ENCODE measurements around the gene SCG3. TPM values are rescaled to one million over a fixed set of nuclear protein-coding genes. Genes with fewer than 3 reads are reported as not detected.
"Not testable (repeated sequence)": the region's sequence is repeated elsewhere in the genome, so short reads cannot be mapped to it uniquely, and the experiment has no call there.

The SCG3 gene
- not detected in 2 replicates for total RNA-seq (2014; rRNA removed; shearing (Covaris generic))
- not detected in 2 replicates for polyA plus RNA-seq (2015; cell fraction: cytosol; rRNA removed)
- not detected in 2 replicates for polyA plus RNA-seq (2015; cell fraction: nucleus; rRNA removed)

GRCh38 chr15:51681303-51681963 is at the start of gene SCG3:
Gene SCG3 (plus strand): TSS chr15:51681503. CDS start chr15:51681756, 253 bp downstream.
- peak; percentile 66 for DNase-seq (ENCODE audit: low read depth)

DNA sequence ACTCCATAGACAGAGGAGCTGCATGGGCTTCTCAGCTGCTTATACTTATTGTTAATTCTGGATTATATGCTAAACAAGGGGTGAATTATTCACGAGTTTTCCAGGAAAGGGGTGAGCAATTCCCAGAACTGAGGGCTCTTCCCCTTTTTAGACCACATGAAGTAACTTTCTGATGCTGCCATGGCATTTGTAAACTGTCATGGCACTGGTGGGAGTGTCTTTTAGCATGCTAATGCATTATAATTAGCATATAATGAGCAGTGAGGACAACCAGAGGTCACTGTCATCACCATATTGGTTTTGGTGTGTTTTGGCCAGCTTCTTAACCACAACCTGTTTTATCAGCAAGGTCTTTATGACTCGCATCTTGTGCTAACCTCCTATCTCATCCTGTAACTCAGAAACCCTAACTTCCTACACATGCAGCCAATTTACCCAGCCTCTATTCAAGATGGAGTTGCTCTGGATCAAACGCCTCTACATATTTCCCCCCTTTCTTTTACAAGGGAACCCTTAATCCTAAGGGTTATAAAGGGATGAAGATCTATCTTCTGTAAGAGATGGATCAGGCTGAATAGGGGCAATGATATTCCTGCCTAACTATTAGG is 46.6 kb upstream of the SCG3 start:
- DNase-seq (ENCODE audit: low read depth) = no peak

- no peak for DNase-seq (ENCODE audit: low read depth)
Observed at GRCh38 chr15:51641490-51642130, 39.7 kb upstream of the SCG3 start.

DNA sequence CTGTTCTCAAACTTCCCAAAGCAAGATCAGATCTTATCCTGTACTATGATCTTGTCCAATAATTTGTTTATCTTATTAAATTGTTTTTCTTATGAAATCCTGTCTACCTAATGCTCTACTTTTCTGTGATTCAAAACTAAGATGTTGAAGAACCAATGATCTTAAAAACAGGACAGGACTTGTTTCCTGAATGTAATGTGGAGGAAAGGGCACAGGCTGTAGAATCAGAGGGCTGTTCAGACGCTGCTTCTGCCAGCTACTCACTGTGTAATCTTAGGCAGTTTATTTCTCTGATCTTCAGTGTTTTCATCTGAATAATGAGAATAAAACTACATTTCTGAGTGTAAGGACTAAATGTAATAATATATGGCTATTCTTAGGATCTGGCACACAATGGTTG is 38.6 kb upstream of the SCG3 start:
- DNase-seq (ENCODE audit: low read depth) = no peak

GRCh38 chr15:51647128-51647562 is 34.2 kb upstream of the SCG3 start:
- DNase-seq (ENCODE audit: low read depth) = peak; percentile 83

DNA sequence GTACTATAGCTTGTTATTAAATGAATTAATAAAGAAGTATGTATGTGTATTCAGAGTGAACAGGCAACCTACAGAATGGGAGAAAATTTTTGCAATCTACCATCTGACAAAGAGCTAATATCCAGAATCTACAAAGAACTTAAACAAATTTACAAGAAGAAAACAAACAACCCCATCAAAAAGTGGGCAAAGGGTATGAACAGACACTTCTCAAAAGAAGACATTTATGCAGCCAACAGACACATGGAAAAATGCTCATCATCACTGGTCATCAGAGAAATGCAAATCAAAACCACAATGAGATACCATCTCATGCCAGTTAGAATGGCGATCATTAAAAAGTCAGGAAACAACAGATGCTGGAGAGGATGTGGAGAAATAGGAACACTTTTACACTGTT is 33.2 kb upstream of the SCG3 start:
- DNase-seq (ENCODE audit: low read depth) = not testable (repeated sequence)

DNA sequence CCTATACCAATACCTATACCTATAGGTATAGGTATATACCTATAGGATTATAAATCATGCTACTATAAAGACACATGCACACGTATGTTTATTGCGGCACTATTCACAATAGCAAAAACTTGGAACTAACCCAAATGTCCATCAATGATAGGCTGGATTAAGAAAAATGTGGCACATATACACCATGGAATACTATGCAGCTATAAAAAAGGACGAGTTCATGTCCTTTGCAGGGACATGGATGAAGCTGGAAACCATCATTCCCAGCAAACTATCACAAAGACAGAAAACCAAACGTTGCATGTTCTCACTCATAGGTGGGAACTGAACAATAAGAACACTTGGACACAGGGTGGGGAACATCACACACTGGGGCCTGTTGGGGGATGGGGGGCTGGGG is 32.7 kb upstream of the SCG3 start:
- not testable (repeated sequence) for DNase-seq (ENCODE audit: low read depth)

GRCh38 chr15:51649659-51650521 is 31.4 kb upstream of the SCG3 start:
- DNase-seq (ENCODE audit: low read depth) = peak; percentile 62

- no peak for DNase-seq (ENCODE audit: low read depth)
Observed at GRCh38 chr15:51652084-51652668, 29.1 kb upstream of the SCG3 start.

- DNase-seq (ENCODE audit: low read depth) = not testable (repeated sequence)
Observed at GRCh38 chr15:51655401-51656057, 25.8 kb upstream of the SCG3 start.

DNA sequence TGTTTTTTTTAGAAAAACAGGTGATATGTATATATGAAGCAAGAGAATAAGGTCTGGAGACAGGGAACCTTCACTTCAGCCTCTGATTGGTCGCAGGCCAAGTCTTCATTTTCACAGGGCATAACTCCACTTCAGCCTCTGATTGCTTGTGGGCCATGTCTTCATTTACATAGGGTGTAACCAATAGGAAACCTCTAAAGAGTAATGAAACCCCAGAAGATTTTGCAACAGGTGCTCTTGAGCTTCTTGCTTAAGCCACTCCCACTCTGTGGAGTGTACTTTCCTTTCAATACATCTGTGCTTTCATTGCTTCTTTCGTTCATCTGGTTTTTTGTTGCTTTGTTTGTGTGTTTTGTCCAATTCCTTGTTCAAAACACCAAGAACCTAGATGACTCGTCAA is 22.6 kb upstream of the SCG3 start:
- no peak for DNase-seq (ENCODE audit: low read depth)

DNA sequence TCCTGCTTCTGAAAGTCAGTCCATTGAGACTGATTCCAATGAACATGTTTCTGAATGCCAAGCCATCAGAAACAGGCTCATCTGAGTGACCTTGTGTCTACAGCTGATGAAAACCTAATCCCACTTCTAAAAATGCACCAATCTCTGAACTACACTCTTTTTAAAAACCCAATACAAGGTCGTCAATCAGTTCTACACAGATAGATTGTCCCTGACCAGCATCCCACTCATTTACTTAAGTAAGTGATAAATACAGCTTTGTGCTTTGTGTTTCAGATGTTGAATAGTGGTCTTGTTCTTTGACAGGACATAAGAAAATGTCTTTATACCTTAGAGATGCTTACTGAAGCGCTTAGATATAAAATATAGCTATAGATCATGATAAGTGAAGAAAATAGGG is 20.2 kb upstream of the SCG3 start:
- no peak for DNase-seq (ENCODE audit: low read depth)

GRCh38 chr15:51667478-51667877 is 13.8 kb upstream of the SCG3 start:
- DNase-seq (ENCODE audit: low read depth) = no peak

- no peak for DNase-seq (ENCODE audit: low read depth)
Observed at GRCh38 chr15:51668446-51668845, 12.9 kb upstream of the SCG3 start.

DNA sequence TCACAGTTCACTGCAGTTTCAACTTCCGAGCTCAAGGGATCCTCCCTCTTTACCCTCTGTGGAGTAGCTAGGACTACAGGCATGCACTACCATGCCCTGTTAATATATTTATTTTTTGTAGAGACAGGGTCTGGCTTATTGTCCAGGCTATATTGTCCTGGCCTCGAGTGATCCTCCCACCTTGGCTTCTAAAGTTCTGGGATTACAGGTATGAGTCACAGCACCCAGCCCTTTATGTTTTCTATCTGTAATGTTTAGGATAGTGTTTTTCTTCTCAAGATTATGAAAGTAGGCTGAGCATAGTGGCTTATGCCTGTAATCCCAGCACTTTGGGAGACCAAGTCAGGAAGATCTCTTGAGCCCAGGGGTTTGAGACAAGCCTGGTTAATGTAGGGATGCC is 11.9 kb upstream of the SCG3 start:
- no peak for DNase-seq (ENCODE audit: low read depth)

DNA sequence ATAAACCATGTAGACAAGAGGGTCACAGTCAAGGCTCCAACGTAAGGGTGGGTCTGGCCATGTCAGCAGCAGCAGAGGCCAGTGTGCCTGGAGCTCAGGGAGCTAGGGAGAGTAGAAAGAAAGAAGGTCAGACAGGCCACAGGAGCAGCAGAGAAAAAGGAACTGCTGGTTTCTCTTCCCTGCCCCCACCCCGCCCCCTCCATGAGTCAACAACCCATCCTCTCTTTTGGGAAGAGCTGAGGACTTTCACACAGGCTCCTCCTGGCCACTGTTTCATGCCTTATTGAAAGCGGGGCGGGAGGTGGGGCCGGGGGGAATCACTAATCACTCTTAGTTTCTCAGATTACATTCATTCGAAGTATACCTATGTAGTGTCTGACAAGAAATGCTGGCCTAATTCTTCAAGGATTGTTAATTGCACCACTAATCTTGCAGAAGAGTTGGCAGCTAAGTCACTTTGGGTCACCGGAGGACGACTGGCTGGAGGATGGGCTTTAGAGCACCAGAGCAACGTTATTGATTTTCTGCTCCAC is 9.1 kb upstream of the SCG3 start:
- no peak for DNase-seq (ENCODE audit: low read depth)

GRCh38 chr15:51672913-51673857 is 8.1 kb upstream of the SCG3 start:
- DNase-seq (ENCODE audit: low read depth) = no peak

- no peak for DNase-seq (ENCODE audit: low read depth)
Observed at GRCh38 chr15:51675234-51675633, 6.1 kb upstream of the SCG3 start.

DNA sequence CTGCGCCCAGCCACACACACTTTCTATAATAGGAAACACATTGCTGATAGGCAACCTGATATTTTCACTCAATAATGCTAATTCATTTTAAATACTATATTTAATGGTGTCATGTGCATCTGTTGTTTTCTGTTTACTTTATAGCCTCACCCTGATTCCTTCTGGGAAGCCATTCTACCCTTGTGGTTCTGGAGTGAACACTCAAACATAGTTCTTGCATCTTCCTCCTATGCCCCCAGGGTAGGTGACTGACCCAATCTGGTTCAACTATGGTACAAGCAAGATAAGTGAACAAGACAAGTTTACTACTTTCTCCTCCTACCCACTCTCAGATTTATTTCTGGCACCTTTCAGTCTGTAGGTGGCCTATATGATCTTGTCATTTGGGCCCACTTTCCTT is 4.3 kb upstream of the SCG3 start:
- no peak for DNase-seq (ENCODE audit: low read depth)
